ENCODE results near the gene NPAS4.

GRCh38 chr11:66418986-66419308 lies 1.9 kb upstream of the NPAS4 start:
- TF ChIP-seq CTCF (IDR thresholded peaks at IDR 0.05) = no peak
- TF ChIP-seq POLR2A (IDR thresholded peaks at IDR 0.05) = no peak

All from testis (tissue), 2 donors.